A549 (cell line): ENCODE results near the gene METTL2B.
"Not testable (repeated sequence)": the region's sequence is repeated elsewhere in the genome, so short reads cannot be mapped to it uniquely, and the experiment has no call there.

Experiments
- MAX ChIP-seq: IDR thresholded peaks from 2 replicates; pipeline ENCODE4 v1.6.1; 2012
- TF ChIP-seq, protein P1 (sequence below): fragments of >200 bp; sonication (Bioruptor Twin); formaldehyde crosslinking; IDR thresholded peaks from 3 replicates; pipeline ENCODE4 v1.5.1; 2016

GRCh38 chr7:128479082-128479481 is 2.5 kb downstream of the METTL2B start:
- TF ChIP-seq, protein P1, sequence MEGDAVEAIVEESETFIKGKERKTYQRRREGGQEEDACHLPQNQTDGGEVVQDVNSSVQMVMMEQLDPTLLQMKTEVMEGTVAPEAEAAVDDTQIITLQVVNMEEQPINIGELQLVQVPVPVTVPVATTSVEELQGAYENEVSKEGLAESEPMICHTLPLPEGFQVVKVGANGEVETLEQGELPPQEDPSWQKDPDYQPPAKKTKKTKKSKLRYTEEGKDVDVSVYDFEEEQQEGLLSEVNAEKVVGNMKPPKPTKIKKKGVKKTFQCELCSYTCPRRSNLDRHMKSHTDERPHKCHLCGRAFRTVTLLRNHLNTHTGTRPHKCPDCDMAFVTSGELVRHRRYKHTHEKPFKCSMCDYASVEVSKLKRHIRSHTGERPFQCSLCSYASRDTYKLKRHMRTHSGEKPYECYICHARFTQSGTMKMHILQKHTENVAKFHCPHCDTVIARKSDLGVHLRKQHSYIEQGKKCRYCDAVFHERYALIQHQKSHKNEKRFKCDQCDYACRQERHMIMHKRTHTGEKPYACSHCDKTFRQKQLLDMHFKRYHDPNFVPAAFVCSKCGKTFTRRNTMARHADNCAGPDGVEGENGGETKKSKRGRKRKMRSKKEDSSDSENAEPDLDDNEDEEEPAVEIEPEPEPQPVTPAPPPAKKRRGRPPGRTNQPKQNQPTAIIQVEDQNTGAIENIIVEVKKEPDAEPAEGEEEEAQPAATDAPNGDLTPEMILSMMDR = not testable (repeated sequence)
- not testable (repeated sequence) for TF ChIP-seq MAX
